Heart left ventricle (tissue), 16 donors: ENCODE data around the gene MEN1. TPM values are rescaled to one million over a fixed set of nuclear protein-coding genes. Genes with fewer than 3 reads are reported as not detected.
A peak's percentile ranks its signal among the peaks of the same experiment; 100 is the strongest.

Source experiments
- ATAC-seq, 4 donors: fragments of 200-7000 bp; cut with Tn5 transposase; one replicate each; pipeline ENCODE4 v1.9.1; 2020 to 2022; ENCODE audit warnings: moderate library complexity in 4 of 4, mild to moderate bottlenecking in 3 of 4, moderate number of reproducible peaks in 1 of 4
- DNase-seq, 5 donors: peaks; one replicate each; pipeline ENCODE4 v3.0.0-alpha.2; 2020
- H3K27ac ChIP-seq, 12 donors: fragments of 200-600 bp; sonication (generic) in 4 of 12; one replicate each; pipeline versions ENCODE4 v1.5.0 to v1.8.0; 2016 to 2022; ENCODE audit warnings: mild to moderate bottlenecking in 2 of 12
- H3K27me3 ChIP-seq, 9 donors: fragments of 200-600 bp; sonication (generic) in 2 of 9; one replicate each; pipeline versions ENCODE4 v1.5.1 to v1.8.0; 2016 to 2022; ENCODE audit warnings: mild to moderate bottlenecking in 3 of 9
- H3K36me3 ChIP-seq, 9 donors: fragments of 200-600 bp; sonication (generic) in 2 of 9; one replicate each; pipeline versions ENCODE4 v1.5.0 to v1.8.0; 2018 to 2022; ENCODE audit warnings: mild to moderate bottlenecking in 2 of 9
- H3K4me1 ChIP-seq, 12 donors: fragments of 200-600 bp; sonication (generic) in 4 of 12; one replicate each; pipeline versions ENCODE4 v1.5.0 to v1.8.0; 2016 to 2022; ENCODE audit warnings: mild to moderate bottlenecking in 3 of 12
- H3K4me3 ChIP-seq, 12 donors: fragments of 200-600 bp; sonication (generic) in 4 of 12; one replicate each; pipeline versions ENCODE4 v1.5.0 to v1.8.0; 2017 to 2022; ENCODE audit warnings: mild to moderate bottlenecking in 9 of 12, moderate library complexity in 4 of 12
- H3K9me3 ChIP-seq, 12 donors: fragments of 200-600 bp; sonication (generic) in 4 of 12; one replicate each; pipeline versions ENCODE4 v1.5.0 to v1.8.0; 2016 to 2022; ENCODE audit warnings: mild to moderate bottlenecking in 1 of 12
- CTCF ChIP-seq, 12 donors: fragments of 200-600 bp; sonication (generic) in 4 of 12; IDR thresholded peaks; one replicate each; pipeline versions ENCODE4 v1.5.0 to v1.8.0; 2018 to 2022; ENCODE audit warnings: antibody characterized with exemption in 12 of 12, mild to moderate bottlenecking in 5 of 12
- POLR2A ChIP-seq, 2 donors: fragments of 450-650 bp; IDR thresholded peaks; one replicate each; pipeline ENCODE4 v1.6.1; 2017; ENCODE audit warnings: antibody characterized with exemption in 2 of 2, mild to moderate bottlenecking in 2 of 2, moderate library complexity in 2 of 2
- WGBS, 4 donors: extraction: QIAGEN DNeasy Blood & Tissue Kit in 2 of 4; methylation state at CpG; one replicate each; pipeline versions ENCODE4 v1.1.5 to v1.1.7; 2013 to 2018; 5-methylcytosine and 5-hydroxymethylcytosine counted together
- intact Hi-C, 10 donors: fragments of 100-400 bp; cut with DNase I; formaldehyde crosslinking; loops; one replicate each; pipeline versions ENCODE4 v1.11.1 to v1.14.2; 2022
- polyA plus RNA-seq, 2 donors: library from polyadenylated mRNA; stranded (reverse); fragments of 200-250 nt; gene quantifications; one replicate each; pipeline ENCODE4 v1.2.3, GENCODE V29; 2013
- total RNA-seq, 9 donors: library from RNA; depleted of rRNA in 2 of 9; stranded (reverse); fragments of >200 nt in 2 of 9; fragmentation: NEBNext Ultra II Directional in 3 of 9; extraction: Animal tissue kit (Norgen Biotek cat#: 25700) in 3 of 9; gene quantifications; one replicate each; pipeline versions ENCODE4 v1.1.0 to v1.2.4, GENCODE V29; 2016 to 2023
- donor health status: ischemic (EF 13 %, LVEDD 7.1; RV severe dilation, severe dysfunction).
- donor health status: healthy with polysubstance abuse.
- donor health status: DM: no; HTN: yes; CAD: no.
- donor health status: DM: no; HTN: no; CAD: no.
- donor health status: ischemic (EF 25% LVEDD 6.9; RV normal size, moderate dysfunction).
- donor health status: ischemic (EF 25% LVEDD 5.7; RV mildly dilated, moderate dysfunction).
- donor health status: healthy.
- donor health status: DM: yes; HTN: yes; CAD: no.
- donor health status: ischemic (EF 35%, LVEDD 5.7; RV mildly dilated, moderate dysfunction).
- donor health status: nonischemic (EF 11% LVEDD 7.7; RV severe dilation, severe dysfunction).
- donor health status: DM: yes; HTN: yes; CAD: no.
- donor health status: PGD.
- donor health status: ischemic (EF 29% LVEDD 5.4; RV normal size, mild dysfunction).
- donor health status: nonischemic (EF 23%, LVEDD 6.1; RV moderate dilation, normal function).

The MEN1 gene
- total and polyA plus RNA-seq, 11 donors, result 6.6 to 15.2 (median 9.0) TPM

- Histone ChIP-seq H3K9me3 (no peaks in the 10 kb centered on the region), H3K36me3 (peaks cover 0 to 64% (median 57%) of the 10 kb centered on the region in 9 donors), H3K27ac (peak overlapping the region; percentile 3 to 82 (median 73)), H3K4me3 (no peak overlapping the region), H3K4me1 (peaks cover 11 to 80% (median 55%) of the 10 kb centered on the region in 12 donors), H3K27me3 (no peaks in the 10 kb centered on the region)
- ATAC-seq (peak in 3 of 4 donors; percentile 4 to 27 (median 9)), DNase-seq (peak in 1 of 5 donors; percentile 70)
- intact Hi-C loops, result no loop called here
- WGBS, 4 donors, result 46 to 53% (median 47%) methylated on average over 13 of the region's 13 CpGs
- TF ChIP-seq CTCF (IDR thresholded peaks at IDR 0.05), result no peak
- TF ChIP-seq POLR2A (IDR thresholded peaks at IDR 0.05), result no peak
Measured at GRCh38 chr11:64762674-64763525, 47.5 kb downstream of the MEN1 start.

GRCh38 chr11:64762277-64762673 is 48.1 kb downstream of the MEN1 start:
- Histone ChIP-seq H3K9me3 (no peaks in the 10 kb centered on the region), H3K36me3 (peaks cover 0 to 58% (median 50%) of the 10 kb centered on the region in 9 donors), H3K27me3 (no peaks in the 10 kb centered on the region), H3K4me1 (peaks cover 11 to 74% (median 53%) of the 10 kb centered on the region in 12 donors), H3K27ac (peak overlapping the region in 10 of 12 donors; percentile 33 to 82 (median 73)), H3K4me3 (no peak overlapping the region)
- DNase-seq, result peak in 1 of 5 donors; percentile 25
- intact Hi-C loops, result no loop called here
- 67 to 76% (median 71%) methylated on average over 5 of the region's 5 CpGs for WGBS, 4 donors
- no peak for ATAC-seq
- TF ChIP-seq POLR2A (IDR thresholded peaks at IDR 0.05) (no peak), CTCF (IDR thresholded peaks at IDR 0.05) (no peak)

- Histone ChIP-seq H3K4me3 (no peak overlapping the region), H3K36me3 (peaks cover 0 to 44% (median 37%) of the 10 kb centered on the region in 9 donors), H3K4me1 (peaks cover 11 to 71% (median 53%) of the 10 kb centered on the region in 12 donors), H3K27ac (peak overlapping the region in 11 of 12 donors; percentile 17 to 89 (median 76)), H3K9me3 (no peaks in the 10 kb centered on the region), H3K27me3 (no peaks in the 10 kb centered on the region)
- DNase-seq (no peak), ATAC-seq (no peak)
- WGBS, 4 donors, result 61 to 76% (median 67%) methylated on average over 7 of the region's 7 CpGs
- TF ChIP-seq POLR2A (IDR thresholded peaks at IDR 0.05) (no peak), CTCF (IDR thresholded peaks at IDR 0.05) (no peak)
- intact Hi-C loops, result no loop called here
Measured at GRCh38 chr11:64760759-64761420, 49.5 kb downstream of the MEN1 start.
